Measurements from ENCODE around the gene KRT7.
"Not testable (repeated sequence)": the region's sequence is repeated elsewhere in the genome, so short reads cannot be mapped to it uniquely, and the experiment has no call there.

Gene KRT7

DNA sequence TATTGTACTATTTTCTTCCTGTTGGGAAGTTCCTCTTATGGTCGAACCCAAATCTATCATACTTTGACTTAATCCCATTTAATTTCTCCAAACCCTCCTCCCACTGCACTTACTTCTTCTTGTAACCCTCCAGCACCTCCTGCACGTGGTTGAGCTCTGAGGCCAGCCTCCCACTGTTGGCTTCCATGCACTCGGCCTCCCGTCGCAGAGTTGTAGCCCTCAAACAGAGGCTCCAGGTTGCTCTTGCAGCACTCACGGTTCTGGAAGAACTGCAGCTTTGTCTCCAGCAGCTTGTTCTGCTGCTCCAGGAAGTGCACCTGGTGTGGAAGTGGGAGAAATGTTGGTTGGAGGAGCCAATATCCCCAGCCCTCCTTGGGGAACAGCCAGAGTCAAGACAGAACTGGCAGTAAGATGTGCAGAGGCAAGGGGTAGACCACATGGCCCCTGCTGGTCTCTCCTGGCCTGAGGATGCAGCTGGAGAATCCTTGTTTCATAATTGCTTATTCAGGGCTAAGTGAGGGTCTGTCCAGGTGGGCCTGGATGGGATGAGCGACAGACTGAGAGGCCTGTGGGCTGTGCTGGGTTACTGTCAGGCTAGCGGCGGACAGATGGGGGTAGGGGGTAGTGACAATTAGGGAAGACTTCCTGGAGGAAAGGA is 23.0 kb downstream of the KRT7 start:
- no peak for DNase-seq (ENCODE audit: low spot score)

DNA sequence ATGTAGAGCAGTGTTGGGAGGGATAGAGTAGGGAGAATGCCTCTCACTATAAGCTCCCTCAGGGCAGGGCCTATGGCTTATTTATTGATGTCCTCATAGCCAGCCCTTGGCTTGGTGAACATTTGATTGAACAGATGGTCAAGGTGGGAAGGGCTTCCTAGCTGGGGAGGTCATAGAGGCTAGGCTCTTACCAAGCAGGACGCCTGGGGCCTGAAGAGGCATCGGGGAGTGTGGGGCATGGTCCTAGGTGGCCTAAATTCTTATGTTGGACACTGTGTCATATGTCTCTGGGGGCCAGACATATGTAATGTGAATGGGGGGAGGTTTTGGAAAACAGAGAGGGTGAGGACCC is 23.5 kb downstream of the KRT7 start:
- DNase-seq (ENCODE audit: low spot score): no peak

- no peak for DNase-seq (ENCODE audit: low spot score)
These were observed 24.1 kb downstream of the KRT7 start for GRCh38 chr12:52257074-52257551.

GRCh38 chr12:52257922-52258321 is 24.9 kb downstream of the KRT7 start:
- not testable (repeated sequence) for DNase-seq (ENCODE audit: low spot score)

DNA sequence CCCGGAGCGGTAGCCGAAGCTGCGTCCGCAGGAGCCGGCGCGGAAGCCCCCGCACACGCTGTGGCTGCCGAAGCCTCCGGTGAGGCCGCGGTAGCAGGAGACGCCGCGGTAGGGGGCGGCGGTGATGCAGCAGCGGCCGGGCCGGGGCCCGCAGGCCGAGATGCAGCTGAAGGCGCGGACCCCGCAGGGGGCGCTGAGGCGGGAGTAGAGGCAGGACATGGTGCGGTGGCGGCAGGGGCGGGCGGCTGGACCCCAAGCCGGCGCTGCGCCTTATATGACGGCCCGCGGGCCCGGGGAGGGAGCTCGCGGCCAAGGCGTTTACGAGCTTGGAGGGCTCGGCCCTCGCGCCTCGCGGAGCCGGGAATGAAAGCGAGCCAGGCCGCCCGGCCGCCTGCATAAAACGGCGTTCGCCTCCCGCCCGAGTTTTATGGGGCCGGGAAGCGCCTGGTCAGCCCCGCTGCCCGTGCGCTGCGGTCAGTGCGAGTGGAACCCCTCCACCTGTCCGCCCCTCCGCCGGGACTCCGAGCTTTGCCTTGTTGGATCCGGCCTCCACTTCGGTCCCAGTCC is 25.4 kb downstream of the KRT7 start:
- no peak for DNase-seq (ENCODE audit: low spot score)

GRCh38 chr12:52259657-52260243 is 26.7 kb downstream of the KRT7 start:
- DNase-seq (ENCODE audit: low spot score): no peak

GRCh38 chr12:52260361-52261207 is 27.5 kb downstream of the KRT7 start:
- DNase-seq (ENCODE audit: low spot score): no peak

- DNase-seq (ENCODE audit: low spot score): no peak
These were observed 28.1 kb downstream of the KRT7 start for GRCh38 chr12:52261208-52261484.

DNA sequence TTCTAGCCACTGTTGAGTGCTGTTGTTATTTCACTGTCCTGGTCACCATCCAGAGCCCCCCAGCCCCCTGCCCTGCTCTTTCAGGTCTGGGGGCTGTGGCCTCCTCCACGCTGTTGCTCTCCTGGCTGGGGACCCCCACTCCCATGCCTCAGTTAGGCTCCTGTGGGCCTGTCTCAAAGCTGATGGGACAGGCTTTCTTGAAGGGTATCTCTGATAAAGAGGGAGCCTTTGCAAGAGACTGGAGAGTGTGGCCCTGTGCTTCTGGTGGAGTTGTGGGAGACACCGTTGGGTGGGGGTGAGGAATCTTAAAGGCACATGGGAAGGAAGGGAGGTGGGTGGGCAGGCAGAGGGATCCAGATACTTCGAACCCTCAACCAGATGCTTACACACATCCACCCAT is 29.2 kb downstream of the KRT7 start:
- no peak for DNase-seq (ENCODE audit: low spot score)

GRCh38 chr12:52263761-52264434 is 30.9 kb downstream of the KRT7 start:
- no peak for DNase-seq (ENCODE audit: low spot score)

GRCh38 chr12:52264435-52264825 is 31.4 kb downstream of the KRT7 start:
- DNase-seq (ENCODE audit: low spot score): no peak

GRCh38 chr12:52266514-52266913 is 33.5 kb downstream of the KRT7 start:
- no peak for DNase-seq (ENCODE audit: low spot score)

GRCh38 chr12:52267266-52267665 is 34.2 kb downstream of the KRT7 start:
- DNase-seq (ENCODE audit: low spot score): no peak

- no peak for DNase-seq (ENCODE audit: low spot score)
These were observed 34.7 kb downstream of the KRT7 start for GRCh38 chr12:52267699-52268098.

DNA sequence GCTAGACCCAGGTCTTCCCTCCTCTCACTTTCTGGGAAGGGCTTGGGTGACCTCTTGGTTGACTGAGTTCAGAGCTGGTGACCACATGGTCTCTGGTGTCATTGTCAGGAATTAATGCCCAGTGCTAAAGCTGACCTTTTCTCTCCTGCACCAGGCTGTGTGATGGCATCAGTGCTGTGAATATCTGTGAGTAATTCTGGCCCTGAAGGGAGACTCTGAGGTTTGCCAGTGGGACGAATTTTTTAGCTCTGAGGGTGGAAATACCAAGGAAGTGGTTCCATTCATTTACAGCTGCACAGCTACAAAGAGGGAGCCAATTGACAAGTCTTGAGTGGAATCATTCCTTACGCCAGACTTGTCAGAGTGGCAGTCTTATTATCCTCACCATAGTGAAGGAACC is 35.2 kb downstream of the KRT7 start:
- no peak for DNase-seq (ENCODE audit: low spot score)

- no peak for DNase-seq (ENCODE audit: low spot score)
These were observed 37.6 kb downstream of the KRT7 start for GRCh38 chr12:52270541-52271070.

GRCh38 chr12:52271158-52271557 is 38.1 kb downstream of the KRT7 start:
- DNase-seq (ENCODE audit: low spot score): no peak

GRCh38 chr12:52274521-52275120 is 41.6 kb downstream of the KRT7 start, which contains the start of gene KRT86:
KRT86 (plus strand) TSS chr12:52274645; CDS start chr12:52301917, 27,272 bp downstream.
- no peak for DNase-seq (ENCODE audit: low spot score)

GRCh38 chr12:52275686-52276085 is 42.6 kb downstream of the KRT7 start:
- DNase-seq (ENCODE audit: low spot score): no peak

DNA sequence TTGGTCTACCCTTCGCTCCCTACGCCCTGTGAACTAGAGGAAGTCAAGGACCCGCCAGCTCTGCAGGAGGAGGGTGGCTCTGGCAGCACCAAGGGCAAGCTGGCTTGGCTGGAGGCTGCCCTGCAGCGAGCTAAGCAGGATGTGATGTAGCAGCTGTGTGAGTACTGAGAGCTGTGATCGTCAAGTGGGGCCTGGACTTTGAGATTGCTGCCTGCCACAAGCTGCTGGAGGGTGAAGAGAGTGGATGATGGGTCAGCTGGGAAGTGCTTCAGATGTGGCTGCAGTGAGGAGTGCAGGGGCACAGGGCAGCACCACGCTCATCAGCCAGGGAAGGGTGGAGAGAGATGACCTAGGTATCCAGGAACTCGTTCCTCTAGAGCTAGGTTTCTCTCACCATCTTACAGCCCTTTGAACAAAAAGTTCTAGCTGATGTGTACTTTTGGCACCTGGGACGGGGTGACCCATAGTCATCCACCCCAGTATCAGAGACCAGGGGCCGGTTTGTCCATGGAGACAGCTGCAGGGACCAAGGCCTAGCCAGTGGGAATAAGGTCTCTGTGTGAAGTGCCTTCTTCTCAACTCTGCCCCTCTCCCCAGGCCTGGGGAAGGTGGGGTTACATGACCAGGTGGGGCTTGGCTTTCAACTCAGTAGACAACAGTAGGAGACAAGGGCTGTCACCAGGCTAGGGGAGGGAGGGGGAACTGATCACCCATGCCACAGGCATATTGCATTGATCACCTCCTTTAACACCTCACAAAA is 44.6 kb downstream of the KRT7 start:
- DNase-seq (ENCODE audit: low spot score): no peak
